B cell (primary cell): ENCODE measurements around the gene WDR11. TPM values are rescaled to one million over a fixed set of nuclear protein-coding genes. Genes with fewer than 3 reads are reported as not detected.

Source experiments
- ATAC-seq: fragments of 200-7000 bp; cut with Tn5 transposase; one replicate; pipeline ENCODE4 v1.10.0; 2021; ENCODE audit warnings: low read depth, mild to moderate bottlenecking, moderate number of reproducible peaks, moderate library complexity
- CTCF ChIA-PET: fragments of 350-600 bp; sonication (Branson Sonifier 250); formaldehyde crosslinking; loops from one replicate; lab custom pipeline; 2021; ENCODE audit warnings: antibody characterized with exemption, inconsistent platforms; lab: Charles Lee
- POLR2A ChIA-PET: fragments of 350-600 bp; sonication (Branson Sonifier 250); formaldehyde crosslinking; loops from one replicate; lab custom pipeline; 2021; ENCODE audit warnings: antibody characterized with exemption; lab: Charles Lee
- DNase-seq: peaks from one replicate; pipeline ENCODE4 v3.0.0; 2013
- H2AFZ ChIP-seq: 2 replicates; pipeline ENCODE4 v1.6.1; 2012; ENCODE audit warnings: mild to moderate bottlenecking, low read depth, low read length; ENCODE audit not compliant: insufficient read depth, poor library complexity, severe bottlenecking
- H3K27ac ChIP-seq, 2 donors: 1 replicate in 1 of 2; 2 replicates in 1 of 2; pipeline ENCODE4 v1.5.1; 2012 to 2013; ENCODE audit warnings: low read length in 2 of 2, mild to moderate bottlenecking in 2 of 2, moderate library complexity in 1 of 2
- H3K27me3 ChIP-seq, 4 experiments: fragments of 200-600 bp in 1 of 4; sonication (generic) in 1 of 4; replicated peaks in 1 of 4; 1 replicate in 2 of 4; 2 replicates in 2 of 4; pipeline versions ENCODE4 v1.6.1 to v1.7.0; 2013 to 2016; ENCODE audit warnings: low read length in 3 of 4, mild to moderate bottlenecking in 2 of 4, mixed read lengths in 1 of 4, moderate library complexity in 1 of 4; ENCODE audit not compliant: insufficient read depth in 4 of 4, control insufficient read depth in 3 of 4; ENCODE audit errors: control extremely low read depth in 1 of 4
- H3K36me3 ChIP-seq, 2 experiments: replicated peaks in 1 of 2; 1 replicate in 1 of 2; 2 replicates in 1 of 2; pipeline versions ENCODE4 v1.6.1 to v1.7.1; 2013; ENCODE audit warnings: low read length in 1 of 2; ENCODE audit not compliant: insufficient read depth in 2 of 2, control insufficient read depth in 1 of 2; ENCODE audit errors: control extremely low read depth in 1 of 2, extremely low read depth in 1 of 2
- H3K4me1 ChIP-seq, 2 donors: fragments of 200-600 bp in 1 of 2; sonication (generic) in 1 of 2; 1 replicate in 1 of 2; 2 replicates in 1 of 2; pipeline versions ENCODE4 v1.5.1 to v1.6.1; 2013 to 2017; ENCODE audit warnings: low read length in 2 of 2; ENCODE audit not compliant: control insufficient read depth in 2 of 2, insufficient read depth in 2 of 2
- H3K4me2 ChIP-seq: replicated peaks from 2 replicates; pipeline ENCODE3; 2012; ENCODE audit warnings: mild to moderate bottlenecking, low read depth, low read length; ENCODE audit not compliant: poor library complexity, severe bottlenecking
- H3K4me3 ChIP-seq, 5 experiments: fragments of 200-600 bp in 1 of 5; sonication (generic) in 1 of 5; 1 replicate in 3 of 5; 2 replicates in 2 of 5; pipeline versions ENCODE4 v1.5.1 to v1.7.0; 2011 to 2016; ENCODE audit warnings: low read length in 4 of 5, mild to moderate bottlenecking in 4 of 5, low read depth in 2 of 5, control low read depth in 1 of 5, moderate library complexity in 1 of 5; ENCODE audit not compliant: insufficient read depth in 1 of 5; ENCODE audit errors: control extremely low read depth in 1 of 5, extremely low read depth in 1 of 5
- H3K79me2 ChIP-seq: fragments of 200-600 bp; sonication (generic); one replicate; pipeline ENCODE4 v1.6.0; 2016; ENCODE audit warnings: low read length; ENCODE audit not compliant: control insufficient read depth, insufficient read depth
- H3K9ac ChIP-seq: fragments of 200-600 bp; sonication (generic); 2 replicates; pipeline ENCODE4 v1.6.1; 2017; ENCODE audit warnings: mild to moderate bottlenecking, low read length, moderate library complexity
- H3K9me3 ChIP-seq, 3 donors: one replicate each; pipeline versions ENCODE4 v1.6.1 to v1.7.1; 2013; ENCODE audit warnings: low read length in 2 of 3; ENCODE audit not compliant: control insufficient read depth in 2 of 3, insufficient read depth in 1 of 3; ENCODE audit errors: control extremely low read depth in 1 of 3
- H4K20me1 ChIP-seq: 2 replicates; pipeline ENCODE4 v1.6.0; 2012; ENCODE audit warnings: mild to moderate bottlenecking, low read length; ENCODE audit not compliant: insufficient read depth, control insufficient read depth, poor library complexity, severe bottlenecking
- H3K27ac Mint-ChIP-seq: one replicate; pipeline ENCODE4 v1.8.0; 2021; ENCODE audit warnings: mixed read lengths
- H3K27me3 Mint-ChIP-seq: one replicate; pipeline ENCODE4 v1.8.0; 2021; ENCODE audit warnings: mixed read lengths
- H3K4me1 Mint-ChIP-seq: one replicate; pipeline ENCODE4 v1.8.0; 2021; ENCODE audit warnings: mixed read lengths
- H3K4me3 Mint-ChIP-seq: one replicate; pipeline ENCODE4 v1.8.0; 2021; ENCODE audit warnings: mixed read lengths
- H3K9me3 Mint-ChIP-seq: one replicate; pipeline ENCODE4 v1.8.0; 2022; ENCODE audit warnings: mixed read lengths; ENCODE audit not compliant: insufficient read depth
- CTCF ChIP-seq: fragments of 200-600 bp; IDR thresholded peaks from one replicate; pipeline ENCODE4 v1.8.0; 2022; ENCODE audit warnings: antibody characterized with exemption, mild to moderate bottlenecking
- EZH2 ChIP-seq: IDR thresholded peaks from 2 replicates; pipeline ENCODE4 v1.6.1; 2012; ENCODE audit warnings: borderline replicate concordance, low read depth, mild to moderate bottlenecking, moderate library complexity, low read length; ENCODE audit not compliant: insufficient read depth, poor library complexity, severe bottlenecking
- WGBS: methylation state at CpG from one replicate; pipeline ENCODE4 v1.1.5; 2013; ENCODE audit warnings: missing lambda C conversion rate; ENCODE audit not compliant: insufficient coverage; 5-methylcytosine and 5-hydroxymethylcytosine counted together
- intact Hi-C: fragments of 100-400 bp; cut with micrococcal nuclease; formaldehyde crosslinking; loops from one replicate; pipeline ENCODE4 v1.10.0; 2022
- polyA plus RNA-seq: library from polyadenylated mRNA; depleted of rRNA; stranded (reverse); fragments of >200 nt; gene quantifications from 2 replicates; pipeline ENCODE4 v1.2.3, GENCODE V29; 2012
- total RNA-seq, 2 donors: library from RNA; stranded (reverse); fragments of 120-200 nt in 1 of 2; gene quantifications; 1 replicate in 1 of 2; 2 replicates in 1 of 2; pipeline versions ENCODE4 v1.2.3 to v1.2.4, GENCODE V29; 2013 to 2022

The WDR11 gene
- total and polyA plus RNA-seq, 2 donors (not counting 1 experiment from before 2014, with no cell fraction given): 94.4 to 230 TPM

- Histone ChIP-seq H3K27me3 (no peaks in the 10 kb centered on the region), H3K27ac (no peak overlapping the region), H2AFZ (no peak overlapping the region), H4K20me1 (no peaks in the 10 kb centered on the region), H3K36me3 (no peaks in the 10 kb centered on the region), H3K9me3 (no peaks in the 10 kb centered on the region), H3K79me2 (no peaks in the 10 kb centered on the region), H3K4me3 (no peak overlapping the region), H3K4me1 (no peaks in the 10 kb centered on the region), H3K4me2 (no peak overlapping the region), H3K9ac (no peak overlapping the region)
- POLR2A ChIA-PET: no interaction called here
- DNase-seq (no peak), ATAC-seq (no peak)
- TF ChIP-seq CTCF (no peak), EZH2 (no peak)
- peaks cover 3% of the 10 kb centered on the region for H3K27me3 Mint-ChIP-seq
- CTCF ChIA-PET: no interaction called here
- H3K27ac Mint-ChIP-seq: no peak overlapping the region
- H3K9me3 Mint-ChIP-seq: no peaks in the 10 kb centered on the region
- no peaks in the 10 kb centered on the region for H3K4me1 Mint-ChIP-seq
- WGBS: 92% methylated on average over 7 of the region's 7 CpGs
- H3K4me3 Mint-ChIP-seq: no peak overlapping the region
- intact Hi-C loops: no loop called here
Measured at GRCh38 chr10:120929166-120929565, 78.0 kb downstream of the WDR11 start.

GRCh38 chr10:120931423-120931822 is 80.3 kb downstream of the WDR11 start:
- H3K9me3 Mint-ChIP-seq: no peaks in the 10 kb centered on the region
- WGBS: 88% methylated on average over 1 of the region's 3 CpGs

More at GRCh38 chr10:120931423-120931822, 80.3 kb downstream of the WDR11 start:
- no peak overlapping the region for H3K27ac Mint-ChIP-seq
- intact Hi-C loops: no loop called here
- TF ChIP-seq CTCF (no peak), EZH2 (no peak)
- H3K9ac ChIP-seq: no peak overlapping the region
- no peak for DNase-seq
- no peak overlapping the region for H3K27ac ChIP-seq
- H3K79me2 ChIP-seq: no peaks in the 10 kb centered on the region
- CTCF ChIA-PET: no interaction called here
- ATAC-seq: no peak
- H3K4me3 ChIP-seq: no peak overlapping the region
- no peak overlapping the region for H3K4me3 Mint-ChIP-seq
- POLR2A ChIA-PET: no interaction called here
- H3K27me3 ChIP-seq: no peaks in the 10 kb centered on the region
- no peak overlapping the region for H3K4me2 ChIP-seq
- no peaks in the 10 kb centered on the region for H3K36me3 ChIP-seq
- H3K27me3 Mint-ChIP-seq: no peaks in the 10 kb centered on the region
- H3K4me1 Mint-ChIP-seq: no peaks in the 10 kb centered on the region
- H3K4me1 ChIP-seq: no peaks in the 10 kb centered on the region
- H2AFZ ChIP-seq: no peak overlapping the region
- no peaks in the 10 kb centered on the region for H4K20me1 ChIP-seq
- no peaks in the 10 kb centered on the region for H3K9me3 ChIP-seq
